Medulla oblongata (tissue), 1 donor: ENCODE results near the gene CEMIP2.
"Not testable (repeated sequence)": the region's sequence is repeated elsewhere in the genome, so short reads cannot be mapped to it uniquely, and the experiment has no call there.

ENCODE experiments used
- DNase-seq: peaks from one replicate; pipeline ENCODE4 v3.0.0-alpha.2; 2015; ENCODE audit errors: extremely low spot score

CEMIP2 gene

GRCh38 chr9:71768388-71769174, at the start of gene CEMIP2:
TSS of gene CEMIP2 (minus strand) at chr9:71768513. CDS start at chr9:71750373, 18,140 bp downstream.
- peak; percentile 86 for DNase-seq

GRCh38 chr9:71816916-71817451, 48.7 kb upstream of the CEMIP2 start:
- DNase-seq, result no peak

- DNase-seq, result no peak
Measured at GRCh38 chr9:71814815-71815214, 46.5 kb upstream of the CEMIP2 start.

GRCh38 chr9:71814226-71814625, 45.9 kb upstream of the CEMIP2 start:
- DNase-seq, result no peak

- peak; percentile 89 for DNase-seq
Measured at GRCh38 chr9:71812385-71812784, 44.1 kb upstream of the CEMIP2 start.

GRCh38 chr9:71808068-71808467, 39.8 kb upstream of the CEMIP2 start:
- no peak for DNase-seq

- peak; percentile 88 for DNase-seq
Measured at GRCh38 chr9:71806901-71807307, 38.6 kb upstream of the CEMIP2 start.

- DNase-seq, result not testable (repeated sequence)
Measured at GRCh38 chr9:71805096-71805495, 36.8 kb upstream of the CEMIP2 start.

- DNase-seq, result no peak
Measured at GRCh38 chr9:71801826-71802225, 33.5 kb upstream of the CEMIP2 start.

- no peak for DNase-seq
Measured at GRCh38 chr9:71797266-71797665, 29.0 kb upstream of the CEMIP2 start.

- DNase-seq, result no peak
Measured at GRCh38 chr9:71796100-71796767, 27.9 kb upstream of the CEMIP2 start.

GRCh38 chr9:71795097-71795813, 26.9 kb upstream of the CEMIP2 start:
- no peak for DNase-seq

GRCh38 chr9:71793386-71794105, 25.2 kb upstream of the CEMIP2 start:
- no peak for DNase-seq

GRCh38 chr9:71791875-71792274, 23.6 kb upstream of the CEMIP2 start:
- no peak for DNase-seq

GRCh38 chr9:71790296-71790695, 22.0 kb upstream of the CEMIP2 start:
- DNase-seq, result no peak

- DNase-seq, result no peak
Measured at GRCh38 chr9:71783120-71783523, 14.8 kb upstream of the CEMIP2 start.

- no peak for DNase-seq
Measured at GRCh38 chr9:71781391-71781790, 13.1 kb upstream of the CEMIP2 start.

- no peak for DNase-seq
Measured at GRCh38 chr9:71780953-71781352, 12.6 kb upstream of the CEMIP2 start.

GRCh38 chr9:71778085-71778484, 9.8 kb upstream of the CEMIP2 start:
- no peak for DNase-seq

GRCh38 chr9:71774920-71775319, 6.6 kb upstream of the CEMIP2 start:
- DNase-seq, result no peak

- no peak for DNase-seq
Measured at GRCh38 chr9:71772726-71773125, 4.4 kb upstream of the CEMIP2 start.

GRCh38 chr9:71770170-71770569, 1.9 kb upstream of the CEMIP2 start:
- no peak for DNase-seq
